GM12878 (cell line): ENCODE results near the gene AHCY.
"Not testable (repeated sequence)": the region's sequence is repeated elsewhere in the genome, so short reads cannot be mapped to it uniquely, and the experiment has no call there.

Experiments
- CBFB ChIP-seq: IDR thresholded peaks from 2 replicates; pipeline ENCODE4 v1.6.1; 2016; ENCODE audit warnings: antibody characterized with exemption, low read depth
- EZH2 ChIP-seq: IDR thresholded peaks from 2 replicates; pipeline ENCODE4 v1.6.1; 2012; ENCODE audit warnings: low read depth, mild to moderate bottlenecking, control low read depth, inconsistent platforms, low read length, borderline replicate concordance; ENCODE audit not compliant: control insufficient read depth
- POU2F2 ChIP-seq: IDR thresholded peaks from 3 replicates; pipeline ENCODE4 v1.6.1; 2011; ENCODE audit warnings: low read depth, mild to moderate bottlenecking, low read length, borderline replicate concordance
- SUPT20H ChIP-seq: IDR thresholded peaks from 2 replicates; pipeline ENCODE4 v1.6.1; 2011; ENCODE audit warnings: low read depth, mild to moderate bottlenecking, low read length, moderate library complexity, borderline replicate concordance; ENCODE audit not compliant: control insufficient read depth
- TF ChIP-seq, protein P1 (sequence below): fragments of 450-650 bp; formaldehyde crosslinking; IDR thresholded peaks from 2 replicates; pipeline ENCODE4 v1.5.0; 2022; ENCODE audit warnings: mild to moderate bottlenecking, missing genetic modification characterization
- TF ChIP-seq, protein P2 (sequence below), 3 experiments: IDR thresholded peaks in 2 of 3; conservative IDR thresholded peaks in 1 of 3; 2 replicates each; pipeline ENCODE4 v1.5.1; 2011; ENCODE audit warnings: low read depth in 3 of 3, low read length in 3 of 3, mild to moderate bottlenecking in 3 of 3, control low read depth in 2 of 3, moderate library complexity in 2 of 3, inconsistent platforms in 1 of 3, mixed read lengths in 1 of 3; ENCODE audit not compliant: control insufficient read depth in 2 of 3, insufficient read depth in 1 of 3; ENCODE audit errors: extremely low read depth in 1 of 3

DNA sequence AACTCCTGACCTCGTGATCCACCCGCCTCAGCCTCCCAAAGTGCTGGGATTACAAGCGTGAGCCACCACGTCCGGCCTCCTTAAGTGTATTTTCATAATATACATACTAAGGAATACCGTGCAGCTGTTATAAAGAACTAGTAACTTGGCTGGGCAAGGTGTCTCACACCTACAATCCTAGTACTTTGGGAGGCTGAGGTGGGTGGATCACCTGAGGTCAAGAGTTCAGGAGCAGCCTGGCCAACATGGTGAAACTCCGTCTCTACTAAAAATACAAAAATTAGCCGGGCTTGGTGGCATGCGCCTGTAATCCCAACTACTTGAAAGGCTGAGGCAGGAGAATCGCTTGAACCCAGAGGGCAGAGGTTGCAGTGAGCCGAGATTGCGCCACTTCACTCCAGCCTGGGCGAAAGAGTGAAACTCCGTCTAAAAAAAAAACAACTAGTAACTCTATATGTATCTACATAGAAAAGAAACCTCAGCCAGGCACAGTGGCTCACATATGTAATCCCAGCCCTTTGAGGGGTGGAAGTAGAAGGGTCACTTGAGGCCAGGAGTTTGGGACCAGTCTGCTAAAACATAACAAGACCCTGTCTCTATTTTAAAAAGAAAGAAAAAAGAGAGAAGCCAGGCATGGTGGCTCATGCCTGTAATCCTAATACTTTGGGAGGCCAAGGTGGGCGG is 27.8 kb upstream of the AHCY start:
- TF ChIP-seq, protein P1, sequence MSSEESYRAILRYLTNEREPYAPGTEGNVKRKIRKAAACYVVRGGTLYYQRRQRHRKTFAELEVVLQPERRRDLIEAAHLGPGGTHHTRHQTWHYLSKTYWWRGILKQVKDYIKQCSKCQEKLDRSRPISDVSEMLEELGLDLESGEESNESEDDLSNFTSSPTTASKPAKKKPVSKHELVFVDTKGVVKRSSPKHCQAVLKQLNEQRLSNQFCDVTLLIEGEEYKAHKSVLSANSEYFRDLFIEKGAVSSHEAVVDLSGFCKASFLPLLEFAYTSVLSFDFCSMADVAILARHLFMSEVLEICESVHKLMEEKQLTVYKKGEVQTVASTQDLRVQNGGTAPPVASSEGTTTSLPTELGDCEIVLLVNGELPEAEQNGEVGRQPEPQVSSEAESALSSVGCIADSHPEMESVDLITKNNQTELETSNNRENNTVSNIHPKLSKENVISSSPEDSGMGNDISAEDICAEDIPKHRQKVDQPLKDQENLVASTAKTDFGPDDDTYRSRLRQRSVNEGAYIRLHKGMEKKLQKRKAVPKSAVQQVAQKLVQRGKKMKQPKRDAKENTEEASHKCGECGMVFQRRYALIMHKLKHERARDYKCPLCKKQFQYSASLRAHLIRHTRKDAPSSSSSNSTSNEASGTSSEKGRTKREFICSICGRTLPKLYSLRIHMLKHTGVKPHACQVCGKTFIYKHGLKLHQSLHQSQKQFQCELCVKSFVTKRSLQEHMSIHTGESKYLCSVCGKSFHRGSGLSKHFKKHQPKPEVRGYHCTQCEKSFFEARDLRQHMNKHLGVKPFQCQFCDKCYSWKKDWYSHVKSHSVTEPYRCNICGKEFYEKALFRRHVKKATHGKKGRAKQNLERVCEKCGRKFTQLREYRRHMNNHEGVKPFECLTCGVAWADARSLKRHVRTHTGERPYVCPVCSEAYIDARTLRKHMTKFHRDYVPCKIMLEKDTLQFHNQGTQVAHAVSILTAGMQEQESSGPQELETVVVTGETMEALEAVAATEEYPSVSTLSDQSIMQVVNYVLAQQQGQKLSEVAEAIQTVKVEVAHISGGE (CRISPR knock-in tag) = not testable (repeated sequence)
- not testable (repeated sequence) for TF ChIP-seq CBFB, SUPT20H, EZH2, POU2F2
- TF ChIP-seq, protein P2, sequence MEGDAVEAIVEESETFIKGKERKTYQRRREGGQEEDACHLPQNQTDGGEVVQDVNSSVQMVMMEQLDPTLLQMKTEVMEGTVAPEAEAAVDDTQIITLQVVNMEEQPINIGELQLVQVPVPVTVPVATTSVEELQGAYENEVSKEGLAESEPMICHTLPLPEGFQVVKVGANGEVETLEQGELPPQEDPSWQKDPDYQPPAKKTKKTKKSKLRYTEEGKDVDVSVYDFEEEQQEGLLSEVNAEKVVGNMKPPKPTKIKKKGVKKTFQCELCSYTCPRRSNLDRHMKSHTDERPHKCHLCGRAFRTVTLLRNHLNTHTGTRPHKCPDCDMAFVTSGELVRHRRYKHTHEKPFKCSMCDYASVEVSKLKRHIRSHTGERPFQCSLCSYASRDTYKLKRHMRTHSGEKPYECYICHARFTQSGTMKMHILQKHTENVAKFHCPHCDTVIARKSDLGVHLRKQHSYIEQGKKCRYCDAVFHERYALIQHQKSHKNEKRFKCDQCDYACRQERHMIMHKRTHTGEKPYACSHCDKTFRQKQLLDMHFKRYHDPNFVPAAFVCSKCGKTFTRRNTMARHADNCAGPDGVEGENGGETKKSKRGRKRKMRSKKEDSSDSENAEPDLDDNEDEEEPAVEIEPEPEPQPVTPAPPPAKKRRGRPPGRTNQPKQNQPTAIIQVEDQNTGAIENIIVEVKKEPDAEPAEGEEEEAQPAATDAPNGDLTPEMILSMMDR (IDR thresholded peaks at IDR 0.05 in 2 of 3, conservative IDR thresholded peaks at IDR 0.05 in 1 of 3; ENCODE audit: control insufficient read depth in 2 of 3, extremely low read depth in 1 of 3, insufficient read depth in 1 of 3, low read depth in 3 of 3, low read length in 3 of 3) = not testable (repeated sequence)
